ENCODE measurements around the gene PLCG2. TPM values are rescaled to one million over a fixed set of nuclear protein-coding genes. Genes with fewer than 3 reads are reported as not detected.

PLCG2 gene
- total and polyA plus RNA-seq, 9 donors: 4.6 to 7.6 (median 5.3) TPM

DNA sequence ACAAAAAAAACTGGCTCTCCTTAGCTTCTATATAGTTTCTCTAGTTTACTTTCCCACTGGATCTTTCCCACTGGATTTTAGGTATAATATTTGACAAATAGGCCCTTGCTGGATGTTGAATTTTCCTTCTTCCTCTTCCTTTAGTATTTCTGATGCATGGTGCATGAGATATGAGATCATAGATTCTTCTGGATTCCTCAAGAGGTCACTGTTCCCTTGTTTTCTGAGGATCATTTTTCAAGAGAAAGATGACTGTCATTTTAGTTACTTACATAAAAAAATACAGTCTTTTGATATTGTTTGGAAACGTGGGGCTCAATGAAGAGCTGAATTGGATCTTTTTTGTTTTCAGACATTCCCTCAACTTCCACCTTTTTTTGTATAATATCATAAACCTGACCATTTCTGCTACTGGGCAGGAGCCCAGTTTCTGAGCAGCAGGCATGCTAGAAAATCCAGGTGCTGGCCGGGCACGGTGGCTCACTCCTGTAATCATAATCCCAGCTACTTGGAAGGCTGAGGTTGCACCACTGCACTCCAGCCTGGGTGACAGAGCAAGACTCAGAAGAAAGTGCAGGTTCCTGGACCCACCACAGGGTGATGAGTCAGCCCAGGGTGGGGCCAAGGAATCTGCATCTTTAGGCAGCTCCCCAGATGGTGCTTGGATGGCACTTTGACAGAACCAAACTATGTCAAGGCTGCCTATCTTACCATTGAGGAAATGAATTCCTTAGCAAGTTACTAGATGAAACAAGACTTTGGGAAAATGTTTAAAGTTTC lies 161.9 kb downstream of the PLCG2 start:
- Histone ChIP-seq H3K36me3 (ENCODE audit: control insufficient read depth, insufficient read depth, low read length) (no peaks in the 10 kb centered on the region), H3K27ac (ENCODE audit: low read length) (no peak overlapping the region), H3K4me3 (ENCODE audit: low read length) (no peak overlapping the region), H3K27me3 (ENCODE audit: control insufficient read depth, insufficient read depth, low read length) (peaks cover 8% of the 10 kb centered on the region), H3K4me1 (ENCODE audit: control insufficient read depth, insufficient read depth, low read length) (peaks cover 3% of the 10 kb centered on the region), H3K9me3 (replicated peaks; ENCODE audit: control insufficient read depth, low read depth, low read length) (no peaks in the 10 kb centered on the region)
- peak; percentile 61 for DNase-seq
- WGBS (ENCODE audit: insufficient coverage): 25% methylated on average over 2 of the region's 3 CpGs

DNA sequence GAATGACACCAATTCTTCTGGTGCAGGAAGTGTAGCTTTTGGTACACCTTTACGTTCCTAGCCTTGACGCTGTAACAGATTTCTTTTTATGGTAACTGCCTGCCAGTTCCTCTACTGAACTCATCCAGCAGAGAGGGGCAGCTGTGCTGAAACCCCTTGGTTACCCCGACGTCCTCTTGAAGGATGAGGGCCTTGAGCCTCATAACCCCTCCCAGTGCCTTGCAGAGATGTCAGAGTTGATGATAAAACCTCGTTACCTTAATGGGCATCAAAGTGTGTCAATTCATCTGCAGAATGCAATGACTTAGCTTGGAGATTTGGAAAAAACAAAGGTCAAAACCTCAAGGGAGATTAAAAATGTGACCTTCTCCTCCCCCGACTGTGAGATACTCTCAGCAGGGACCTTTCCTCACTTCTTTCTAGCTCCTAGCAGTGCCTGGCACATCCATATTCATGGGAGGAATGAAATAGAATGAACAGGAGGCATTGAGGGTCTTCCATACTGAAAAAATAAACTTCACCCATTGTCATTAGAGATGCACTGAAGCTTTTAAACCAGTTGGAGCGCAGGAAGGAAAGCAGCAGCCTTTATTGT lies 163.0 kb downstream of the PLCG2 start:
- Histone ChIP-seq H3K9me3 (replicated peaks; ENCODE audit: control insufficient read depth, low read depth, low read length) (no peaks in the 10 kb centered on the region), H3K36me3 (ENCODE audit: control insufficient read depth, insufficient read depth, low read length) (no peaks in the 10 kb centered on the region), H3K27ac (ENCODE audit: low read length) (no peak overlapping the region), H3K27me3 (ENCODE audit: control insufficient read depth, insufficient read depth, low read length) (peaks cover 6% of the 10 kb centered on the region), H3K4me3 (ENCODE audit: low read length) (no peak overlapping the region), H3K4me1 (ENCODE audit: control insufficient read depth, insufficient read depth, low read length) (peaks cover 3% of the 10 kb centered on the region)
- WGBS (ENCODE audit: insufficient coverage): 69% methylated on average over 2 of the region's 7 CpGs
- no peak for DNase-seq

DNA sequence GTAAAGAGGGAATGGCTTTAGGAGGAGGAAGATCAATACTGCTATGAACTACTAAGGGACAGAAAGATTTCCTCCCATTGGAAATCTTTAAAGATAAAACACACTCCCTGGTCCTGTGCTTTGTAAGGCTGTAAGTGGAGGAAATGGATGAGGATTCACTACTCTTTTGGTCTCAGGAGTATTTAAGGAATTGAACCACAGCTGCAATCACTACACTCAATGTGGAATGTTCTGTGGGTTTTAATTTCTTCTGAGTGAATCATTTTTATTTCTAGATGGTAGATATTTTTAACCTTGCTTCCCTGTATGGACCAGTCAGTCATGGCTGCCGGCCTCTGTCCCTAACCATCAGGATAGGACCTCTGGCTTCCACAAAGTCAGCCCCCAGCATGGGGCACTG lies 166.6 kb downstream of the PLCG2 start:
- WGBS (ENCODE audit: insufficient coverage): 75% methylated on average over 1 of the region's 1 CpG
- Histone ChIP-seq H3K36me3 (ENCODE audit: control insufficient read depth, insufficient read depth, low read length) (no peaks in the 10 kb centered on the region), H3K4me1 (ENCODE audit: control insufficient read depth, insufficient read depth, low read length) (no peaks in the 10 kb centered on the region), H3K27me3 (ENCODE audit: control insufficient read depth, insufficient read depth, low read length) (no peaks in the 10 kb centered on the region), H3K9me3 (replicated peaks; ENCODE audit: control insufficient read depth, low read depth, low read length) (no peaks in the 10 kb centered on the region), H3K4me3 (ENCODE audit: low read length) (no peak overlapping the region), H3K27ac (ENCODE audit: low read length) (no peak overlapping the region)
- DNase-seq: no peak

DNA sequence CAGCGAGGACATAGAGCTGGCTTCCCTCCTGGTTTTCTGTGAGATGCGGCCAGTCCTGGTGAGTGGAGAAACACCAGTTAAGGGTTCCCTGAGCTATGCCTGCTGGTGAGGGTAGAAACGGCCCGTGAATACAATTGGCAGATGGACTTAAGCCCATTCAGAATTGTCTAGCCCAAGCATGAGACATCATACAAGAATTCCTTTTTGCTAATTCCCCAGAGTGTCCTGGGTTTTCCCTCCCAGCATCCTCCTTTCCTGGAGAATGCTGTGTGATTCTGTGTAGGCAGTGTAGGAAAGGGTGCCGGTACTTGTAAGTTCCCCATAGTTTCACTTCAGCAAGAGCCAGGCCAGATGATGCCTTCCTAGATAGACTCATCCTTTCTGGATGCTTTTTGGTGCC lies 167.1 kb downstream of the PLCG2 start:
- no peaks in the 10 kb centered on the region for H3K36me3 ChIP-seq (ENCODE audit: control insufficient read depth, insufficient read depth, low read length)
- DNase-seq: no peak
- H3K27me3 ChIP-seq (ENCODE audit: control insufficient read depth, insufficient read depth, low read length): no peaks in the 10 kb centered on the region
- WGBS (ENCODE audit: insufficient coverage): no CpG with 5 or more reads among the region's 5 CpGs
- peaks cover 3% of the 10 kb centered on the region for H3K9me3 ChIP-seq (replicated peaks; ENCODE audit: control insufficient read depth, low read depth, low read length)
- no peaks in the 10 kb centered on the region for H3K4me1 ChIP-seq (ENCODE audit: control insufficient read depth, insufficient read depth, low read length)
- no peak overlapping the region for H3K4me3 ChIP-seq (ENCODE audit: low read length)
- H3K27ac ChIP-seq (ENCODE audit: low read length): no peak overlapping the region

DNA sequence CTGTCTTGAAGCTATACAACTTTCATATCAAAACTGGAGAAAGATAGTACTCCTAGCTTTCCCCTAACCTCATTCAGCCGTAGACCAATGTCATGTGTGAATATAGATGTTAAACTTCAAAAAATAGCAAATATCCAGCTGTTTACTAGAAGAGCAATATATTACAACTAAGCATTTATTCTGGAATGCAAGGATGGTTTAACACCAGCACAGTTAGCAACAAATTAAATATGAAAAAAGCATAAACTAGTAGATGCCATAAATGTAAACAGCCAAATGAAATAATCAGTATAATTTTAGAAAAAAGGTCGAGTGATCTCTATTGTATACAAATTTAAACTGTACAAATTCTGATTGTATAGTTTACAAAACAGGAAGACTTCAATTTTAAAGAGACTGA lies 172.5 kb downstream of the PLCG2 start:
- no CpG with 5 or more reads among the region's 2 CpGs for WGBS (ENCODE audit: insufficient coverage)
- Histone ChIP-seq H3K27me3 (ENCODE audit: control insufficient read depth, insufficient read depth, low read length) (no peaks in the 10 kb centered on the region), H3K36me3 (ENCODE audit: control insufficient read depth, insufficient read depth, low read length) (no peaks in the 10 kb centered on the region), H3K4me1 (ENCODE audit: control insufficient read depth, insufficient read depth, low read length) (no peaks in the 10 kb centered on the region), H3K27ac (ENCODE audit: low read length) (no peak overlapping the region), H3K4me3 (ENCODE audit: low read length) (no peak overlapping the region), H3K9me3 (replicated peaks; ENCODE audit: control insufficient read depth, low read depth, low read length) (peaks cover 5% of the 10 kb centered on the region)
- DNase-seq: no peak

DNA sequence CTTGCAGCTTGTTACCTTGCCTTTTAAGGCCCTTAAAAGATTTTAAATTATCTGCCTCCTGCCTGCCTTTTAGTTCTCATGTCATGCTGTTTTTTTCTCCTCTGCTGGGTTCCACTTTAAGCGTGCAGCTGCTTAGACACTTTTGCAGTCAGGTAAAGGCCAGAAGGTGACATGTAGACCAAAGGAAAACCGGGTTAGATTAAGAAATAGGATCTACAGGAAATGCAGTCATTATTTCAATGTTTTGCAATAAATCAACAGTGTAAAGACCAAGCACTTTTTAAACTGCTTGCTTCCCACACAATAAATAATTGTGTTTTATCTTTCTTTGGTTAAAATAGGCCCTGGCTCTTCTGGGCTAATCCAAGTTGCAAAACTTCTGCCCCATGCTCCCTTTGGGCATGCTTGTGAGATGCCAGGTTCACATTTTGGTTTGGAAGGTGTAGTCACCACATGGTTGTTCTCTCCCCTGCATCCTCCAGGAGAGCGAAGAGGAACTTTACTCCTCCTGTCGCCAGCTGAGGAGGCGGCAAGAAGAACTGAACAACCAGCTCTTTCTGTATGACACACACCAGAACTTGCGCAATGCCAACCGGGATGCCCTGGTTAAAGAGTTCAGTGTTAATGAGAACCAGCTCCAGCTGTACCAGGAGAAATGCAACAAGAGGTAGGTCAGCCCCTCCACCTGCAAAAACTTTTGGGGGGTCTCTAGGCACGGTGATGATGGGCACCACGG lies 177.3 kb downstream of the PLCG2 start:
- DNase-seq: no peak
- Histone ChIP-seq H3K4me1 (ENCODE audit: control insufficient read depth, insufficient read depth, low read length) (no peaks in the 10 kb centered on the region), H3K27ac (ENCODE audit: low read length) (no peak overlapping the region), H3K9me3 (replicated peaks; ENCODE audit: control insufficient read depth, low read depth, low read length) (peaks cover 2% of the 10 kb centered on the region), H3K27me3 (ENCODE audit: control insufficient read depth, insufficient read depth, low read length) (no peaks in the 10 kb centered on the region), H3K36me3 (ENCODE audit: control insufficient read depth, insufficient read depth, low read length) (no peaks in the 10 kb centered on the region), H3K4me3 (ENCODE audit: low read length) (no peak overlapping the region)
- 66% methylated on average over 3 of the region's 9 CpGs for WGBS (ENCODE audit: insufficient coverage)

DNA sequence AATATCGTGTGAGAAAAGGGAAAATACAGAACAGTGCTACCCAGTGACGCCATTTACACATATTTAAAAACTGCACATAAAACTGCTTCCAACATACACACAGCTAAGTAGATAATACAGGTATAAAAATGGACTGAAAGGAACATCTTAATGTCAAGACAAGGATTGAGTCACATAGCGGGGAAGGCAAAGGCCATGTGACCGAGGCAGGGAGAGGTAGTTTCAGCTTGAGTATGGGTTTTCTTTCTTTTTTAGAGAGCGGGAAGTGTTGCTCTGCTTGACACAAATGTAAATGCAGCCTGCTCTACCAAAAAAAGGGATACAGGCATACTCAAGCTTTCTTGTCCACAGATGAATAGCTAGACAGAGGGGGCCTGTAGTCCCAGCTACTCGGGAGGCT lies 185.7 kb downstream of the PLCG2 start:
- Histone ChIP-seq H3K36me3 (ENCODE audit: control insufficient read depth, insufficient read depth, low read length) (no peaks in the 10 kb centered on the region), H3K27ac (ENCODE audit: low read length) (no peak overlapping the region), H3K4me1 (ENCODE audit: control insufficient read depth, insufficient read depth, low read length) (no peaks in the 10 kb centered on the region), H3K4me3 (ENCODE audit: low read length) (no peak overlapping the region), H3K9me3 (replicated peaks; ENCODE audit: control insufficient read depth, low read depth, low read length) (no peaks in the 10 kb centered on the region), H3K27me3 (ENCODE audit: control insufficient read depth, insufficient read depth, low read length) (no peaks in the 10 kb centered on the region)
- no CpG with 5 or more reads among the region's 6 CpGs for WGBS (ENCODE audit: insufficient coverage)
- no peak for DNase-seq

DNA sequence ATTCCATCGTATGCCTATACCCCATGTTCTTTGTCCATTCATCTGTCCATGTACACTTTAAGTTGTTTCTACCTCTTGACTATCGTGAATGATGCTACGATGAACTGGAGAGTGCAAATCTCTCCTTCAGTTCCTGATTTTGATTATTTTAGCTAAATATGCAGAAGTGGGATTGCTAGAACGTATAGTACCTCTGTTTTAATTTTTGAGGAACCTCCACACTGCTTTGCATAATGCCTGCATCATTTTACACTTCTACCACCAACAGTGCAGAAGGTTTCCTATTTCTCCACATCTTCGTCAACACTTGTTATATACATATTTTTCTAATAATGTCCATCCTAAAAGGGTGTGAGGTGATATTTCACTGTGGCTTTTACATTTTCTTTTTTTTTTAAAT lies 188.3 kb downstream of the PLCG2 start:
- no peaks in the 10 kb centered on the region for H3K27me3 ChIP-seq (ENCODE audit: control insufficient read depth, insufficient read depth, low read length)
- DNase-seq: no peak
- H3K4me3 ChIP-seq (ENCODE audit: low read length): no peak overlapping the region
- WGBS (ENCODE audit: insufficient coverage): 80% methylated on average over 1 of the region's 5 CpGs
- peaks cover 2% of the 10 kb centered on the region for H3K9me3 ChIP-seq (replicated peaks; ENCODE audit: control insufficient read depth, low read depth, low read length)
- H3K27ac ChIP-seq (ENCODE audit: low read length): no peak overlapping the region
- no peaks in the 10 kb centered on the region for H3K4me1 ChIP-seq (ENCODE audit: control insufficient read depth, insufficient read depth, low read length)
- no peaks in the 10 kb centered on the region for H3K36me3 ChIP-seq (ENCODE audit: control insufficient read depth, insufficient read depth, low read length)

DNA sequence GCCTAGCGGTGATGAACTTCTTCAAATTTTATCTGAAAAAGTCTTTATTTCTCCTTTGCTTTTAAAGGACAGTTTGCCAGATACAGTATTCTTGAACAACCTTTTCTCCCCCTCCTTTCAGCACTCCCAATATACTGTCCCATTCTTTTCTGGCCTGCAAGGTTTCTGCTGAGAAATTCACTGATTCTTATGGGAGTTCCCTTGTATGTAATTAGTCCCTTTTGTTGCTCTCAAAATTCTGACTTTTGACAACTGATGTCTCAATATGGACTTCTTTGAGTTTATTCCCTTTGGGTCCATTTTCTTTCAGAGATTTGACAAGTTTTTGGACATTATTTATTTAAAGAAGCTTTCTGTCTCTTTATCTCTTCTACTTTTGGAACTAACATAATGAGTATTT lies 192.8 kb downstream of the PLCG2 start:
- WGBS (ENCODE audit: insufficient coverage): no CpG with 5 or more reads among the region's 1 CpG
- Histone ChIP-seq H3K4me3 (ENCODE audit: low read length) (no peak overlapping the region), H3K27ac (ENCODE audit: low read length) (no peak overlapping the region), H3K4me1 (ENCODE audit: control insufficient read depth, insufficient read depth, low read length) (no peaks in the 10 kb centered on the region), H3K36me3 (ENCODE audit: control insufficient read depth, insufficient read depth, low read length) (no peaks in the 10 kb centered on the region), H3K9me3 (replicated peaks; ENCODE audit: control insufficient read depth, low read depth, low read length) (peaks cover 9% of the 10 kb centered on the region), H3K27me3 (ENCODE audit: control insufficient read depth, insufficient read depth, low read length) (no peaks in the 10 kb centered on the region)
- no peak for DNase-seq

DNA sequence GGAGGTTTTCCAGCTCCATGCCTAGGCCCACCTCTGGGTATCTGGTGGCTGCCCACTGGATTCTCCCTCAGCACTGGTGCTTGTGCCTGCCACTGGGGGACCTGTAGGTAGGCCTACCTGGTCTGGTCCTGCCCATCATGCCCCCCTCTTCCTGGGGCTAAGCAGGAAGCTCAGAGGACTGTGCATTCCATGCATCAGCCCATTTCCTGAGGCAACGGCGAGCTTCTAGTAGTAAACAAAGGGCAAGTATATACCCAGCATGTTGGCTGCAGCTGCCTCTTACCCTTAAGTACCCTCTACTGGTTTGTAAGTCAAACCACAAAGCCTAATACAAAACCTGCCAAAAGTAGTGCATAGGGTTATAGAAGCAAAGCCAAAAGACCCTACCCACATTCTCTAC lies 194.6 kb downstream of the PLCG2 start:
- Histone ChIP-seq H3K27ac (ENCODE audit: low read length) (no peak overlapping the region), H3K4me1 (ENCODE audit: control insufficient read depth, insufficient read depth, low read length) (no peaks in the 10 kb centered on the region), H3K4me3 (ENCODE audit: low read length) (no peak overlapping the region), H3K9me3 (replicated peaks; ENCODE audit: control insufficient read depth, low read depth, low read length) (peaks cover 9% of the 10 kb centered on the region), H3K36me3 (ENCODE audit: control insufficient read depth, insufficient read depth, low read length) (no peaks in the 10 kb centered on the region), H3K27me3 (ENCODE audit: control insufficient read depth, insufficient read depth, low read length) (no peaks in the 10 kb centered on the region)
- no CpG with 5 or more reads among the region's 2 CpGs for WGBS (ENCODE audit: insufficient coverage)
- DNase-seq: no peak
